COR-L47 (cell line): ENCODE measurements around the gene THAP3.

ENCODE experiments used
- DNase-seq: peaks from one replicate; lab custom pipeline; 2025; lab: John Stamatoyannopoulos, UW

Gene THAP3, protein sequence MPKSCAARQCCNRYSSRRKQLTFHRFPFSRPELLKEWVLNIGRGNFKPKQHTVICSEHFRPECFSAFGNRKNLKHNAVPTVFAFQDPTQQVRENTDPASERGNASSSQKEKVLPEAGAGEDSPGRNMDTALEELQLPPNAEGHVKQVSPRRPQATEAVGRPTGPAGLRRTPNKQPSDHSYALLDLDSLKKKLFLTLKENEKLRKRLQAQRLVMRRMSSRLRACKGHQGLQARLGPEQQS

DNA sequence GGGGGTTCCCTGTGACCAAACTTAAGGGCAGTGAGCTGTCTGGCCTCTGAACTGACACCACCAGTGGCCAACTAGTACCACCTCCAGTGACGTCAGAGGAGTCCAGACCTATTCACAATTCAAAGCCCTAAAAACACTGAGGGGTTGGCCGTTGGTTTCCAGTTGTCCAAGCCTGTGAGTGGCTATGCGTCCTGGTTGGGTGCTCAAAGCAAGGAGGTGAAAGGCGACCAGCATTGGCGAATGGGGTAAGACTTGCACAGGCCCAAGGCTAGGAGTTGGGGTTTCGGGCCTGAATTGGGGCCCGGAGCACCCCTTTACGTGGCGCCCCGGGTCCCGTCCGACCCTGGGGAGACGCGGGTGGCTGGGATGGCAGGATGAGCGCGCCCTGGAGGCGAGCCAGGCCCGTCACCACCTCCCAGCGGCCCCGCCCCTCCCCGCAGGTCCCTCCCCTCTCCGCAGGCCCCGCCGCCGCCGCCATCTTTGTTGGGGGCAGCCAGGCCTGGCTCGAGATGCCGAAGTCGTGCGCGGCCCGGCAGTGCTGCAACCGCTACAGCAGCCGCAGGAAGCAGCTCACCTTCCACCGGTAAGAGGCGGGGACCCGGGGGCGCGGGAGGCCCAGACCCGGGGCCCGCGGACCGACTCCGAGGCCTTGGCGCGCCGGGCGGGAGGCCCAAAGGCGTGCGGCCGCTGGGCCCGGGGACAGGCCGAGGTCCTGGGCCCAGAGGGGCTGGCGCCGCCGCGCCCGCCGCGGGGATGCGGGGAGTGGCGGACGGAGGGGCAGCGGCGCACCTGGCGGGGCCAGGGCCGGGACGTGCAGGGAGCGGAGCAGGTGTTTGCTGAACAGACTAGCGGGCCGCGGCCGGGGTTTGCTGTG is at the start of gene THAP3:
Gene THAP3 (plus strand): TSS at position 159 of the 874 bp plus-strand sequence. CDS start 351 bp downstream, at position 510.
- DNase-seq: peak; percentile 83

DNA sequence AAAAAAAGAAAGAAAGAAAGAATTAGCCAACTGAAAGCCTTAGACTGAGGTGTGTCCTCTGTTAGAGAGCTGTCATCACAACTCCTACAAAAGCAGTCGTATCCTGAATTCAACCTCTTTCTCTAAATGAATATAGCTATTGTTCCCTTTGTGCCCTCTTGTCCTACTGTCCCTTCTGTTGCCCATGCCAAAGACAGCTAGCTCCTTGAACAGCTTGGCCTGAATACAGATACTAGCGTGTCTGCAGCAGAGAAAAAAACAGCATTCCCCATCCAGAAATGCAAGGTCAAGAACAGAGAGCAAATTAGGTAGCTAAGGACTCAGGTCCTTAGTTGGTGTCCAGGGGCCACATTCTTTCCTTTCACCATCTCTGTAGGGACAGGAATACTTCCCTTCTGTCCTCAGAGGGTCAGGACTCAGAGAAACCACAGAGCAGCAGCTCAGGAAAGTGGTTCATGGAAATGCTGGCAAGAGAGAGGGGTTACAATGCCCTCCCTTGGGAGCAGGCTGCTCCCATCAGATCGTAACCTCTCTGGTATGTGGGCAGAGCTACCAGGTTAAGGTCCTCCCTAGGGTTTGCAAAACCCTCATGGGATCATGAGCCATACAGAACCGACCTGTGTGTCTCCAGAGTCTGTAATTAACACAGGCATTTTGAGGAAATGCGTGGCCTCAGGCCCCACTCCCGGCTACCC is 46.7 kb upstream of the THAP3 start:
- no peak for DNase-seq

DNA sequence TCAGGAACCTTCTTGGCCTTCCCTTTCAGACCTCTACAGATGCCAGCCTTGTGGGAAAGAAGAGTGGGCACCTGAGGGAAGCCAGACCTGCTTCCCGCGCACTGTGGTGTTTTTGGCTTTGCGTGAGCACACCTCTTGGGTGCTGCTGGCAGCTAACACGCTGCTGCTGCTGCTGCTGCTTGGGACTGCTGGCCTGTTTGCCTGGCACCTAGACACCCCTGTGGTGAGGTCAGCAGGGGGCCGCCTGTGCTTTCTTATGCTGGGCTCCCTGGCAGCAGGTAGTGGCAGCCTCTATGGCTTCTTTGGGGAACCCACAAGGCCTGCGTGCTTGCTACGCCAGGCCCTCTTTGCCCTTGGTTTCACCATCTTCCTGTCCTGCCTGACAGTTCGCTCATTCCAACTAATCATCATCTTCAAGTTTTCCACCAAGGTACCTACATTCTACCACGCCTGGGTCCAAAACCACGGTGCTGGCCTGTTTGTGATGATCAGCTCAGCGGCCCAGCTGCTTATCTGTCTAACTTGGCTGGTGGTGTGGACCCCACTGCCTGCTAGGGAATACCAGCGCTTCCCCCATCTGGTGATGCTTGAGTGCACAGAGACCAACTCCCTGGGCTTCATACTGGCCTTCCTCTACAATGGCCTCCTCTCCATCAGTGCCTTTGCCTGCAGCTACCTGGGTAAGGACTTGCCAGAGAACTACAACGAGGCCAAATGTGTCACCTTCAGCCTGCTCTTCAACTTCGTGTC is 45.9 kb upstream of the THAP3 start:
- DNase-seq: no peak

DNA sequence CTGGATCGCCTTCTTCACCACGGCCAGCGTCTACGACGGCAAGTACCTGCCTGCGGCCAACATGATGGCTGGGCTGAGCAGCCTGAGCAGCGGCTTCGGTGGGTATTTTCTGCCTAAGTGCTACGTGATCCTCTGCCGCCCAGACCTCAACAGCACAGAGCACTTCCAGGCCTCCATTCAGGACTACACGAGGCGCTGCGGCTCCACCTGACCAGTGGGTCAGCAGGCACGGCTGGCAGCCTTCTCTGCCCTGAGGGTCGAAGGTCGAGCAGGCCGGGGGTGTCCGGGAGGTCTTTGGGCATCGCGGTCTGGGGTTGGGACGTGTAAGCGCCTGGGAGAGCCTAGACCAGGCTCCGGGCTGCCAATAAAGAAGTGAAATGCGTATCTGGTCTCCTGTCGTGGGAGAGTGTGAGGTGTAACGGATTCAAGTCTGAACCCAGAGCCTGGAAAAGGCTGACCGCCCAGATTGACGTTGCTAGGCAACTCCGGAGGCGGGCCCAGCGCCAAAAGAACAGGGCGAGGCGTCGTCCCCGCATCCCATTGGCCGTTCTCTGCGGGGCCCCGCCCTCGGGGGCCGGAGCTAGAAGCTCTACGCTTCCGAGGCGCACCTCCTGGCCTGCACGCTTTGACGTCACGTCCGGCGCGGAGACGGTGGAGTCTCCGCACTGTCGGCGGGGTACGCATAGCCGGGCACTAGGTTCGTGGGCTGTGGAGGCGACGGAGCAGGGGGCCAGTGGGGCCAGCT is 45.1 kb upstream of the THAP3 start, which contains the start of gene ZBTB48:
Gene ZBTB48 (plus strand): TSS at position 621 of the 745 bp plus-strand sequence. CDS start 616 bp downstream, outside the sequence.
- peak; percentile 98 for DNase-seq

DNA sequence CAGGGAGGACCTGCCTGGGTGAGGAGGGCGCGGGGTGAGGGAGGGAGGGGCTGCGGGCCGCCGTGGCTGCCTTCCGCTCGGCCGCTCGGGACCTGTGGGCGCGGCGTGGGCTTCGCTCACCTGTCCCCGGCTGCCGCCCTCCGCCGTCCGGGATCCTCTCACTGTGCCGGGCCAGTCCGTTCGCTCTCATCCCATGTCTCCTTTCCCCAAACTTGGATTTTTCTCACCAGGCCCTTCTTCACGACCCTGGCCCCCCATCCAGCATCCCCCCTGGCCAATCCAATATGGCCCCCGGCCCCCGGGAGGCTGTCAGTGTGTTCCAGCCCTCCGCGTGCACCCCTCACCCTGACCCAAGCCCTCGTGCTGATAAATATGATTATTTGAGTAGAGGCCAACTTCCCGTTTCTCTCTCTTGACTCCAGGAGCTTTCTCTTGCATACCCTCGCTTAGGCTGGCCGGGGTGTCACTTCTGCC is 44.5 kb upstream of the THAP3 start:
- no peak for DNase-seq

DNA sequence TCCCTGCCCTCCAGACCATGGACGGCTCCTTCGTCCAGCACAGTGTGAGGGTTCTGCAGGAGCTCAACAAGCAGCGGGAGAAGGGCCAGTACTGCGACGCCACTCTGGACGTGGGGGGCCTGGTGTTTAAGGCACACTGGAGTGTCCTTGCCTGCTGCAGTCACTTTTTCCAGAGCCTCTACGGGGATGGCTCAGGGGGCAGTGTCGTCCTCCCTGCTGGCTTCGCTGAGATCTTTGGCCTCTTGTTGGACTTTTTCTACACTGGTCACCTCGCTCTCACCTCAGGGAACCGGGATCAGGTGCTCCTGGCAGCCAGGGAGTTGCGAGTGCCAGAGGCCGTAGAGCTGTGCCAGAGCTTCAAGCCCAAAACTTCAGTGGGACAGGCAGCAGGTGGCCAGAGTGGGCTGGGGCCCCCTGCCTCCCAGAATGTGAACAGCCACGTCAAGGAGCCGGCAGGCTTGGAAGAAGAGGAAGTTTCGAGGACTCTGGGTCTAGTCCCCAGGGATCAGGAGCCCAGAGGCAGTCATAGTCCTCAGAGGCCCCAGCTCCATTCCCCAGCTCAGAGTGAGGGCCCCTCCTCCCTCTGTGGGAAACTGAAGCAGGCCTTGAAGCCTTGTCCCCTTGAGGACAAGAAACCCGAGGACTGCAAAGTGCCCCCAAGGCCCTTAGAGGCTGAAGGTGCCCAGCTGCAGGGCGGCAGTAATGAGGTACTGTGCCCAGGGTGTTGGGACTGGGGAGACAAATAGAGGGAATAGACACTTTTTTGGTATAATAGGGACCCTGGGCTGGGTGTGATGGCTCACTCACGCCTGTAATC is 43.9 kb upstream of the THAP3 start:
- DNase-seq: no peak

DNA sequence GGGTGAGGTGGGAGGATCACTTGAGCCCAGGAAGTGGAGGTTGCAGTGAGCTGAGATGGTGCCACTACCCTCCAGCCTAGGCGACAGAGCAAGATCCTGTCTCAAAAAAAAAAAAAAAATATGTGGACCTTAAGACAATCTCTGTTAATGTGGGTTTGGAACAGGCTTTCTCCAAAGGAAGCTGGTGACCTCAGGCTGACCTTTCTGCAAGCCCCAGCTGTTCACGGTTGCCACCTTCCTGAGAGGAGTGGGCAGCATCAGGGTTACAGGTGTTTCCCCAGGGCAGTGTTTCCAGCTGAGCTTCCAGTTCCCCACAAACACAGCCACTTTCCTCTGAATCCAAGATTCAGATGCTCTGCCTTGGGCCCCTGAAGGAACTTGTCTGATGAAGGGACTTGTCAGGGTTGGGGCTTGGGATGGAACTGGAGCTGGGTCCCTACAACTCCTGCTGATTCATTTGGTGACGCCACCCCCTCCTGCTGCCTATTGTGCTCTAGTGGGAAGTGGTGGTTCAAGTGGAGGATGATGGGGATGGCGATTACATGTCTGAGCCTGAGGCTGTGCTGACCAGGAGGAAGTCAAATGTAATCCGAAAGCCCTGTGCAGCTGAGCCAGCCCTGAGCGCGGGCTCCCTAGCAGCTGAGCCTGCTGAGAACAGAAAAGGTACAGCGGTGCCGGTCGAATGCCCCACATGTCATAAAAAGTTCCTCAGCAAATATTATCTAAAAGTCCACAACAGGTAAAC is 42.9 kb upstream of the THAP3 start:
- no peak for DNase-seq

DNA sequence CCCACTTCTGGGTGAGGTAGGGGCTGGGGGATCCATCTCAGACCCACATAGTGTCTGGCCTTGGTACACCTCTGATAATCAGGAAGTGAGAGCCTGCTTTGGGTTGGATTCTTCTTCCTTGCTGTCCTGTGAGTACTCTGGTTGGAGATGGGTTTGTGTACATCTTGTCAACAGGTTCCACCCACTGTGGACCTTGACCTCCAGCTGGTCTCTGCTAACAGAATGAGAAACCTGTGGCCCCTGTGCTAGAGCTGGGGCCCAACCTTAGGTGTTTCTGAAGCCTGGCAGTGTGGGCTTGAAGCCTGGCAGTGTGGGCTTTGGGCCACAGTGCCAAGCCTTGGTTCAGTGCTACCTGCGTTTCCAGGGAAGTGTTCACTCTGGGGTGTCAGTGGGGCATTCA is 42.3 kb upstream of the THAP3 start:
- DNase-seq: no peak

DNA sequence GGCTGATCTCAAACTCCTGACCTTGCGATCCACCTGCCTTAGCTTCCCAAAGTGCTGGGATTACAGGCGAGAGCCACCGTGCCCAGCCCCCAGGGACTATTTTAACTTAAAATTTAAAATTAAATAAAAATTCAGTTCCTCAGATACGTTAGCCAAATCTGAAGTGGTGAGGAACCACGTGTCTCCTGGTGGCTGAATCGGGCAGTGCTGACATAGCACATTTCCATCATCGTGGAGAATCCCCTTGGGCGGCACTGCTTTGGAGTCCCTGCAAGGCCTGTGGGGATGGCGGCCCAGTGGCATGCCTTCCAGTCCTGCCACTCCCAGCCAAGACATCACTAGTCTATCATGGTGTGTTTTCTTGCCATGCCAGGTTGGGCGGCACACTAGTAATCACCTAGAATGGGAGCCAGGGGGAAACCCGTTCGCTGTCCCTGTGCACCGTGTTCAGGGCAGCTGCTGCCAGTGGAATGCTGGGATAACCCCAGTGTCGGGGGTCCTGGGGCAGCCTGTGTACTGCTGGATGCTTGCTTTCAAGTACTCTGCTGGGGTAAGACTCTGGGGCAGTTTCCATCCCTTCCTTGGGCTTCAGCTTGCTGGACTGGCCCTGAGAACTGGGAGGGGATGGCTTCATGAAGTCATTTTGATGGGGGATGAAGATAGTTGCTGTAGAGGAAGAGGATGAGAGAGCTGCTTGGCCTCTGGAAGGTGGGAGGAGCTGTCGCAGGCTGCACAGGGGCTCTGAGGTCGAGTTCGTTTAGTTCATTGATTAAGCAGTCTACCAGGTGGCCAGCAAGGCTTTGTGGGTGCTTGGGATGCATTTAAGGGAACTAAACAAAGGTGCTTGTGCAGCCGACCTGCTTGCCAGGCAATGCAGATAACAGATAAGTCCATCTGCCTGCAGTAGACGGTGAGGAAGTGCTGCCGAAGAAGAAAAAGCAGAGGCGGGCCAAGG is 40.3 kb upstream of the THAP3 start:
- no peak for DNase-seq

DNA sequence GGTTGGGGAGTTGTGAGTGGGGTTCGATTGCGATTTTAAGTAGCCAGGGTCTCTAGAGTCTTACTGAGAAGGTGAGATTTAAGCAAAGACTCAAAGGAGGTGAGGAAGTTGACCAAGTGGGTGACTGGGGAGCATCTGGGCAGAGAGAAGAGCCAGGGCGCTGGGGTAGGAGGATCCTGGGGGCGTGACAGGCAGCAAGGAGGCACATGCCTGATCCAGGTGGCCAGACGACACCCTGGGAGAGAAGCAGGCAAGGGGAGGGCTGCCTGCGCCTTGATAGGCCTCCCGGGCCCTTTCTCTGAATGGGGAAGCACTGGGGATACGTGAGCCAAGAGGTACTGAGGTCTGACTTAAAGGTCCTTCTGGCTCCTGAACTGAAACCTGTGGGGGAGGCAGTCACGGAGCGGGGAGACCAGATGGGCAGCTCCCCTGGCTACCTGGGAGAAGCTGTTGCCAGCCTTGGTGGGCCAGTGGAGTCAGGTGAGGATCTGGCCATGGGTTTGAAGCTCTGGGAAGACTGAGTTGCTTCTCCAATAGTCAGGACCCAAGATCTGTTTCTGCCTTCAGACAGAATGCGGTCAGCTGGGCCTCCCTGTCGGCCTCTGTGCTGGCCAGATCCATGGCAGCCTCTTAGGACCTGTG is 39.5 kb upstream of the THAP3 start:
- DNase-seq: no peak

DNA sequence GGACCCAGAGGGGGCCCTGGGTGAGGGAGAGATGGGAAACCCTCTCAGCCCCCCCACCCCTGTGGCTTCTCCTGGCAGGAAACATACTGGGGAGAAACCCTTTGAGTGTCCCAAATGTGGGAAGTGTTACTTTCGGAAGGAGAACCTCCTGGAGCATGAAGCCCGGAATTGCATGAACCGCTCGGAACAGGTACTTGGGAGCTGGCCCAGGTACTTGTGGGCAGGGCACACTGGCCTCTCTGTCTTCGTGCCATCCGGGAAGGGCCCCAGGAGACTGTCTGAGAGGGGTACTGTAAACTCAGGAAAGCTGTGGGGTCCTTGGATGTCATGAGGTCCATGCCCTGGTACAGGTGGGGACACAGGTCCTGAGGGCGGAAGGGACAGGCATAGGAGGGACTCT is 38.8 kb upstream of the THAP3 start:
- DNase-seq: no peak

DNA sequence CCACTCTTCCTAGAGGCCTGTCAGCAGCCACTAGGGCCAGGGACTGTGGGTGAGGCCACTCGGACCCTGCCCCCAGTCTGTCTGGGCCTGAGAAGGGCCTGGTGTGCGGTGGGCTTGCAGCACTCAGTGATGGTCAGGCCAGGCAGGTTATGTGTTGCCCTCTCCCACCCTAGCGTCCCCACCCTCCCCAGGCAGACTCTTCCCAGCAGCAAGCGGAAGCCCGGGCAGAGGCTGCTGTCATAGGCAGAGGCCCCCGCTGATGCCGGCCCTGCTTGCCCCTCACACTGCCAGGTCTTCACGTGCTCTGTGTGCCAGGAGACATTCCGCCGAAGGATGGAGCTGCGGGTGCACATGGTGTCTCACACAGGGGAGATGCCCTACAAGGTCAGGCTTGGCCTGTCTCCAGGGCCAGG is 38.3 kb upstream of the THAP3 start:
- DNase-seq: no peak

DNA sequence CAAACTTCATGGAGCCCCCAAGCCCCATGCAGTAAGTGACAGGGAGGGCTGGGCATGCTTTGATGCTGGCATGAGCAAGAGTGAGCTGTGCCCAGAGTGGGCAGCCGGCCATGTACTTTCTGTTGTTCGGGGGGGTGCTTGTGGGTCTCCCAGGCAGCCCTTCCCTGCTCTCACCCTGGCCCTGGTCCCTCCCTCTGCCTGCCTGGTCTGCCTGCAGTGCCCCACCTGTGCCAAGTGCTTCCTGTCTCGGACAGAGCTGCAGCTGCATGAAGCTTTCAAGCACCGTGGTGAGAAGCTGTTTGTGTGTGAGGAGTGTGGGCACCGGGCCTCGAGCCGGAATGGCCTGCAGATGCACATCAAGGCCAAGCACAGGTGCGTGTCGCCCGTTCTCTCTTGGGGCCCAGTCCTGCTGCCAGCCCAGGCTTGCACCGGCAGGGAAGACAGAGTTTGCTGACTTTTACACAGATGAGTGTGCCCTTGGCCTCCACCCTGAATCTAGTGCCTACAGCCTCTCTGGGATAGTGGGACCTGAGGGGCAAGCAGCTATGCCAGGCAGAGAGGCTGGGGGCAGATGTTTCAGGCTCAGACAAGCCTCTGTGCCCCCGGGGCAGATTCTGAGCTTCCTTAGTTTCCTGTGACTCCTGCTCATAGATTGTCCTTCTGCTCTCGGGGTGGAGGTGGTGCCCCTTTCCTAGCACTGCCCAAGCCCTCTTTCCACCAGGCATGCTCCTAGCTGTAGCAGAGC is 37.2 kb upstream of the THAP3 start:
- no peak for DNase-seq

DNA sequence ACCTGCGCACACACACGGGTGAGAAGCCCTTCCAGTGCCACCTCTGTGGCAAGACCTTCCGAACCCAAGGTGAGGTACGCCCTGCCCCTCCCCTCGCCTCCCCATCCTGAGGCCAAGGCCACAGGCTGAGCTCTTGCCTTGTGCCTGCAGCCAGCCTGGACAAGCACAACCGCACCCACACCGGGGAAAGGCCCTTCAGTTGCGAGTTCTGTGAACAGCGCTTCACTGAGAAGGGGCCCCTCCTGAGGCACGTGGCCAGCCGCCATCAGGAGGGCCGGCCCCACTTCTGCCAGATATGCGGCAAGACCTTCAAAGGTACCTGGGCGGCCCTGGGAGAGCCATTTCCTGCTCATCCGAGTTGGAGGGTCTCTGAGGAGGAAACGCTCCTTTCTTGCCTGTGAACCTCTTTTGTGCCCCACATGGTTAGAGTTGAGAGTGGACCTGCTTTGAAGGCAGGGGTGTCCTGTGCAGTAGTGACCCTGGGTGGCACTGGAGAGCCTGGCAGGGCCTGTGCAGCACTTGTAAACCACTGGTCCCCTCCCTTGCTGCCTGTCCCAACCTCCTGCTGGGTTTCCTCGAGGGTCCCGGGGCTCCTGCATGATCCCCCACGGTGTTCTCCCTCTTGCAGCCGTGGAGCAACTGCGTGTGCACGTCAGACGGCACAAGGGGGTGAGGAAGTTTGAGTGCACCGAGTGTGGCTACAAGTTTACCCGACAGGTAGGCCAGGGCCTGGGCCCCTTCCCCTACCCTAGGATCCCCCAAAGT is 36.4 kb upstream of the THAP3 start:
- DNase-seq: no peak

DNA sequence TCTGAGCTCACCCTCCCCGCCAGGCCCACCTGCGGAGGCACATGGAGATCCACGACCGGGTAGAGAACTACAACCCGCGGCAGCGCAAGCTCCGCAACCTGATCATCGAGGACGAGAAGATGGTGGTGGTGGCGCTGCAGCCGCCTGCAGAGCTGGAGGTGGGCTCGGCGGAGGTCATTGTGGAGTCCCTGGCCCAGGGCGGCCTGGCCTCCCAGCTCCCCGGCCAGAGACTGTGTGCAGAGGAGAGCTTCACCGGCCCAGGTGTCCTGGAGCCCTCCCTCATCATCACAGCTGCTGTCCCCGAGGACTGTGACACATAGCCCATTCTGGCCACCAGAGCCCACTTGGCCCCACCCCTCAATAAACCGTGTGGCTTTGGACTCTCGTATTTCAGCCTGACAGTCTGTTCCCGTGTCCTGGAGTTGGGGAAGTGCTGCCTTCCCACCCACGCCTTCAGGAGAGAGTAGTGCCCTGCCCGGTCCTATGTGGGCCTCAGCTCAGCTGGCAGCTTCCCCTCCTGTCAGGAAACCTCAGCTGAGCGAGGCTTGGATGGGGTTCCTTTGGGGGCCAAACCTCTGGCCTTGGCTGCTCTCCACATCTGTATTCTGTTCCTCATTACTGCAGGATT is 35.7 kb upstream of the THAP3 start:
- DNase-seq: no peak

DNA sequence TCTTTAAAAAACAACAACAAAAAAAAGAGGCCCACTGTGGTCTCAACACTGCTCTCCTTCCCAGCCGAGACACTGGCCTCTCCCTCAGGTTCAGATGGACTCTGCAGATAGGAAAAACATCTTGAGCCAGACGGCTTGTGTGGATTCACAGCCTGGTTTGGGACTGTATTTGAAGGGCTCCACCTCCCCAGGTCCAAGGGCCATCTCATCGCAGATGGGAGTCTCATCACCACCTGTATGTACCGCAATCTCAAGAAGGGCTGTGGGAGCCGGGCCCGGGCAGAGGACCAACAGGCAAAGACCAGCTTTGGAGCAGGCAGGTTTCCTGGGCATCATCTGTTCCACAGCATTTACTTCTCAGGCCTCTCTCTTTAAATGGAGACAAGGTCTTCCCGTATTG is 34.6 kb upstream of the THAP3 start:
- no peak for DNase-seq
